Measurements from ENCODE around the gene BZW2.

The BZW2 gene

GRCh38 chr7:16645593-16646471 is at the start of gene BZW2, which contains the start of gene ANKMY2:
Gene BZW2, plus strand, starts transcription at chr7:16646181. Its CDS starts 19,263 bp downstream, at chr7:16665444.
Gene ANKMY2, minus strand, starts transcription at chr7:16645754. Its CDS starts 181 bp downstream, at chr7:16645573.
- peak; percentile 92 for DNase-seq

- no peak for DNase-seq
These were observed 48.0 kb upstream of the BZW2 start for GRCh38 chr7:16598015-16598414.

GRCh38 chr7:16599860-16600259 is 46.1 kb upstream of the BZW2 start:
- no peak for DNase-seq

DNA sequence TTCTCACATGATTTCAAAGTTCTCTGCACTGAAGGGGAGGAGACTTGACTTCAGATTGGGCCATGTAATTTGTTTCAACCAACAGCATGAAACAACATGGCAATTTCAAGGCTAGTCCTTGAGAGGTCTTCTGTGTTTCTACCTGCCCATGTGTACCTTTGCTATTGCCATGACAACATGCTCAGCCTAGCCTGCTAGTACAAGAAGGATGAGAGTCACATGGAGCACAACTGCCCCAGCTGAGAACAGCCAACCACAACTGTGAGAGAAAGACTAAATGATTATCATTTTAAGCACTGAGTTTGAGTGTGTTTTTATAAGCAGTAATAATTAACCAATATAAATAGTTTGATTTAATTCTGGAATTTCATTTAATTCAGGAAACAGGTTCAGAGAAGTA is 42.3 kb upstream of the BZW2 start:
- DNase-seq, result no peak

GRCh38 chr7:16604054-16604453 is 41.9 kb upstream of the BZW2 start:
- no peak for DNase-seq

- no peak for DNase-seq
These were observed 39.3 kb upstream of the BZW2 start for GRCh38 chr7:16606704-16607103.

DNA sequence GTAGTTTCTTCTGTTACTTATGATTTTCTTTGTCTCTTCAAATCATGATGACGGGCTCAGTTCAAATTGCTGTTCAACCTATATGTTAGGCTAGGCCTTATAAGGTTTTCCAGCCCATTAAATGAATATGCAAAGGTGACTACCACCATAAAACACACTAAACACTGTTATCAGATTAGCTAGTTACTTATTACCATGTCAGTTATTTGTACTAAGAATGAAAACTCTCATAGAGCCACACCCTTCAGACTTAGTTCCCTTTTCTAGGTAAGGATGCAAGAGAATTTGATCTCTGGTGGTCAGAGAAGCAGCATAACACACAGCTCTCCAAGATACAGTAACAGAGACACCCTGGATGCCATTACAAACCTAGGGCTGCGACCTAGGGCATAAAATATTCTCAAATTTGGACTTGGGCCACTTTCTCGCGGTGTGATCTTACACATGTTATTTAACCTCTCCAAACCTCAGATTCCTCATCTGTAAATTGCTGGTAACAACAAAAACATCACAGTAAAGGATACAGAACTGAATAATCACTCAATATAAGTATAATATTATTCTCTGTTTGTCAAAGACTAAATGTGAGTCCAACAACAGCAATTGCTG is 36.0 kb upstream of the BZW2 start:
- DNase-seq, result no peak

DNA sequence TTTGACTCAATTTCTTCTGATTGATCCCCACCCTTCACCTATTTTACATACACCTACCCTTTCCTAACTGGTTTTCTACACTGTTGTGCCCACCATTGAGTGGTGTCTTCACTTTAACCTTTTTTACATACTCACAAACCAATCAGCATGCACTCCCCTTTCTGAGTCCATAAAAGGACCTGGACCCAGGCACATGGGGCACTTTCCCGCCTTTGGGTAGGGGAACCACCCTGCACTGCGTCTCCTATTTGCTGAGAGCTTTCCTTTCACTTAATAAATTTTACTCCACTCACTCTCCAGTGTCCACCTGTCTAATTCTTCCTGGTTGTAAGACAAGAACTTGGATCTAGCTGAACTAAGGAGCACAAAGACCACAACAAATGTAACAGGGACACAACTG is 34.3 kb upstream of the BZW2 start:
- DNase-seq, result no peak

- DNase-seq, result no peak
These were observed 30.8 kb upstream of the BZW2 start for GRCh38 chr7:16615228-16615627.

DNA sequence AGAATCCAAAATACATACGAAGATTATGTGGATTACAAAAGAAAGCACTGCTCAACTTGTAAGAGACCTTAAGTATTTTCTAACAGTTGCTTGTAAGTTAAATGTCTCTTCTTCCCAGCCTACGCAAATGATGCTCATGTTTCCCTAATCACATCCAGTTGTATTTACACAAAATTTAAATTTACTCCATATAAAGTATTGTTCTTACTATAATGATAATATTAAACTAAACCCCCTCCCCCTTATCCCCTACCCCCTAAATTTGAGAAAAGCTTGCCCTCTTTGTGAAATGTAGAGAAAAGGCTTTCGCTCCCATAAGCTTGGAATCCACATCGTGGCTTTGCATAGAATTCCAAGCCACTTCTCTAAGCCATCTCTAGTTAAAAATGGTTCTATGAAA is 29.9 kb upstream of the BZW2 start:
- no peak for DNase-seq

- DNase-seq, result no peak
These were observed 29.4 kb upstream of the BZW2 start for GRCh38 chr7:16616542-16616941.

DNA sequence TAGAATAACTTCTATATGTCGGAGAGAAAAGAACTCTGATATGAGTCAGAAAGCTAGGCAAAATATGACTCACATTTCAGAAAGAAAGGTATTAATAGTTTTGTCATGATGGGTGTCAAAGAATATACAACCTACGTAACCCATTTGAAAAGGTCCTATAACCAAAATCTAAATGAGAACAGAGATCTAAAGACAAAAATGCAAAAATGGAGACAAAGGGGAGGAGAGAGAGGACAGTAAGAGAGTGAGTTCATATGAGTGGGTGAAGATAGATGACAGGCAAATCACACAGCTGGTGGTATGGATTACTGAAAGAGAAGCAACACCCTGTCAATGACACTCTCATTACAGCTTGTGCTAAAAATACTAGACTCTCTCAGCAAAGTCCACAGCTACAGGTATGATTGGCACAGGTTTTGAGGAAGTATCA is 26.0 kb upstream of the BZW2 start:
- DNase-seq, result no peak

DNA sequence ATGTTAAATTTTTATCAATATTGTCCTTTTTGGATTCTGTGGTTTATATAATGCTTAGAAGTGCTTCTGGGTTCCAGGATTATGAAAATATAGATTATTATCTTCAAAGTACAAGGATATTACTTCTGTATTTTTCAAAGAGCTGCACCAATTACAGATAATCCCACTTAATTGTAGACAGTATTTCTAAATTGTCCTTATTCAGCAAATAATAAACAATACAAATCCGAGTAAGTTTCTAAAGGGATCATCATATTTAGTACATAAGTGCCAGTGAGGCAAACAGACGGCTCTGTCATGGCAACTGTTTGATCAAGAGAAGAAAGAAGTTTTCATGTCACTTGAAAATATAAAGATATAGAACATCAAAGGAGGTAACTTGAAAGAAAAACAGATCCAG is 19.6 kb upstream of the BZW2 start:
- no peak for DNase-seq

GRCh38 chr7:16627236-16627635 is 18.7 kb upstream of the BZW2 start:
- no peak for DNase-seq

DNA sequence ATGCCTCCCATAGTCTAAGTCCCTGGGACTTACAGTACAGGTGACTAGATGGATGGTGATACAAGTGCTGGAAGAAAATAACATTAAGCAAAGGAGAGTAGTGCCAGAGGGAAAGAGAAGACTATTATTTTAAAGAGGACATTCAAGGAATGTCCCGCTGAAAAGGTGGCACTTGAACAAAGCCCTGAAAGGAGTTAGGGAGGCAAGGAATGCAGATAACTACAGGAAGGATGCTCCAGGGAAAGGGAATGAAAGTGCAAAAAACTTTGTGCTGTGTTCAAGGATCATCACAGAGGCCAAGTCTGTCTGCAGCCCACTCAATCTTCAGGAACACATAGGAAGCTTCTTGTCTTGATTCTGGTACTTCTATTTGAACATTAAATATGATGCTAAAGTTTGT is 15.3 kb upstream of the BZW2 start:
- no peak for DNase-seq

- DNase-seq, result no peak
These were observed 11.7 kb upstream of the BZW2 start for GRCh38 chr7:16634271-16634738.

GRCh38 chr7:16636555-16637101 is 9.4 kb upstream of the BZW2 start:
- DNase-seq, result no peak

- no peak for DNase-seq
These were observed 8.6 kb upstream of the BZW2 start for GRCh38 chr7:16637379-16637778.

DNA sequence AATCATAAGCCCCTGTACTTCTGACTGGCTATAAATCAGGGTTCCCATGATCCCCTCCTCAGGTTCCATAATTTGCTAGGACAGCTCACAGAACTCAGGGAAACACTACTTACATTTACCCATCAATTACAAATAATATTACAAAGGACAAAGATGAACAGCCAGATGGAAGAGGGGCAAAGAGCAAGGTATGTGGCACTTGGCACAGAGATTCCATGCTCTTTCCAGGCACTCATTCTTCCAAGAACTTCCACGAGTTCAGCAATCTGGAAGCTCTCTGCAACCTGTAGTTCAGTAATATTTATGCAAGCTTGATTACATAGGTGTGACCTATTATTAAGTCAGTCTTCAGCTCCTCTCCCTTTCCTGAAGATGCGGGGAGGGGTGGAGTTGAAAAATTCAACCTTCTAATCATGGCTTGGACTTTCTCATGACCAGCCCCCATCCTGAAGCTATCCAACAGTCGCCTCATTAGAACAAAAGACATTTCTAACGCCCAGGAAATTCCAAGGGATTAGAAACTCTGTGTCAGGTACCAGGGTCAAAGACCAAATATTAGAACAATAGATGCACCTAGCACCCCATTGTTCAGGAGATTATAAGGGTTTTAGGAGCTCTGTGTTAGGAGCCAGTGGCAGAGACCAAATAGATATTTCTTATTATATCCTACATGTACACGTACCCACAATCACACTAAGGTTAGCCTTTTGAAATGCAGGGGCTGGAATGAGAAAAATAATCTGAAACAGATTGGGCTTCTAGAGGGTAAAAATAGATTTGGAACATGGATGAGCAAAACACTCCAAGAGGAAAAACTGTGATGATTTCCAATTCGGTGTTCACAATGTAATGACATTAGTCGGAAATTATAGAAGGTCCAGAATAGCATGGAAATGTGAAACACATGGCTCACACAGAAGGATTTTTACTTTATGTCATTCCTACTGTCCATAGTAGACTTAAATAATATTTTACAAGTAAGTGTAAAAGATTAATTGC is 7.4 kb upstream of the BZW2 start:
- DNase-seq, result no peak

GRCh38 chr7:16644157-16644556 is 1.8 kb upstream of the BZW2 start:
- DNase-seq, result no peak

GRCh38 chr7:16644636-16645592 is 1.1 kb upstream of the BZW2 start:
- DNase-seq, result no peak
